Measurements from ENCODE around the gene OSMR. TPM values are rescaled to one million over a fixed set of nuclear protein-coding genes. Genes with fewer than 3 reads are reported as not detected.
"Not testable (repeated sequence)": the region's sequence is repeated elsewhere in the genome, so short reads cannot be mapped to it uniquely, and the experiment has no call there.

The OSMR gene
- total RNA-seq, 1 experiment from 2014 or later, result 5.5 TPM

DNA sequence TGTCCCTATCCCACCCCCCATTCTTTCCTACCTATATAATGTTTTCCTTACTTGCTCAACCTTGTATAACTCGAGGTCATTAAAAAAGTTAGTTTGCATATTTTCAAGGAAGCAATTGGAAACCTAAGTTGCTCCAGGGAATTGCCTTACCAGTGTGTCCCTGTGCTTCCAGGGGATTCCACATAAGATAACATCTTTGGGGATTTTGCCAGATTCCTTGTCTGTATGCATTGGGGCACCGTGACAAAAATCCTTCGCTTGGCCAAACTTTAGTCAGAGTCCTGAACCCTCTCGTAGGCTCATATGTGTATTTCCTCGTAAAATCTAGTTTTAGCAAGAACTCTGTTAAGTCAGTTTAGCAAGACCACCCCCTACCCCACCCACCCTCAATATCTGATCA is 14.7 kb upstream of the OSMR start:
- DNase-seq (ENCODE audit: low read depth), result no peak

DNA sequence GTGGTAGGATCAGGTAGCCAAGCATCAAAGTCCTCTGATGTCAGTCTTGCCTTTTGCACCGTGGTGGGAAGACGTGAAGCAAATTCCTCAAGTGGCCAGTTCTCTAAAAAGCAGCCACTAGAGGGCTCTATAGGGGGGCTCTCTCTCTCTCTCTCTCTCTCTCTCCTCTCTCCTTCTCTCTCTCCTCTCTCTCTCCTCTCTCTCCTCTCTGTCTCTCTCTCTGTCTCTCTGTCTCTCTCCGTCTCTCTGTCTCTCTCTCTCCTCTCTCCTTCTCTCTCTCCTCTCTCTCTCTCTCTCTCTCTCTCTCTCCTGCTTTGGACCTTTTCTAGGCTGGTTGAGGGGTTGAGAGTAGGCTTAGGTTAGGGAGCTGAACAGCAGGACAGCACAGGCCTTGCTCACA is 13.9 kb upstream of the OSMR start:
- no peak for DNase-seq (ENCODE audit: low read depth)

DNA sequence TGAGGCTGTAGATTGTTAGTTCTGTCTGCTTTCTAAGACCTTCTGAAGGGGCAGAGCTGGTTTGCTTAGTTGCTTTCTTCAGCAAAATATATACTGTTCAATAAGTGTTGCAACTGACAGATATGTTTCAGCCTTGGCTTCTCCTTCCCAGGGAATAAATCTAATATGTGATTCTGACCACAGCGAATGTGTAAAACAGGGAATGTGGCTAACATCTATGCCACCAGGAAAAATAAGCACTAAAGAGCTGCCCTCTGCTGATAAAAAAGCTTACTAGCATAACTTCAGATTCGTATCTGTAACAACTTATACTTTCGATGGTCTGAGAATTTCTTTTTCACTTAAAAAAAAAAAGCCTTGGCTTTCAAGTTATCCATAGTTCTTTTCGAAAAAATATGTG is 13.0 kb upstream of the OSMR start:
- no peak for DNase-seq (ENCODE audit: low read depth)

DNA sequence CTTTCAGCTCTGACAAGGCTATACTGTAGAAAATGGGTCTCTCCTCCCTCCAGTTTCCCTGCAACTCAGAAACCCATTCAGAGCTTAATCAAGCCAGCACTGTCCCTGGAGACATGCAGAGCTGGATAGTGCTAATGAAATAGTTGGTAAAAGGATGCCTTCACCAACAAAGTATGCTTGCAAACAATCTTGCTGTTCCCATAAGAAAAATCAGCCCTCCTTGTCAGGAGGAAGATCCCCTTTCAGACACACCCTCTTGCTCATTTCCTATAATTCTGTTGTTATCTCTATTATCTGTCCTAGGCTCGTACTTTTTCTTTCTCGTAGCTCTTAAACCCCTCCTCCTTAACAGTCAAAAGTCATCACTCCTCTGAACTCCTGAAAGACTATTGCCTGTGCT is 9.9 kb upstream of the OSMR start:
- no peak for DNase-seq (ENCODE audit: low read depth)

DNA sequence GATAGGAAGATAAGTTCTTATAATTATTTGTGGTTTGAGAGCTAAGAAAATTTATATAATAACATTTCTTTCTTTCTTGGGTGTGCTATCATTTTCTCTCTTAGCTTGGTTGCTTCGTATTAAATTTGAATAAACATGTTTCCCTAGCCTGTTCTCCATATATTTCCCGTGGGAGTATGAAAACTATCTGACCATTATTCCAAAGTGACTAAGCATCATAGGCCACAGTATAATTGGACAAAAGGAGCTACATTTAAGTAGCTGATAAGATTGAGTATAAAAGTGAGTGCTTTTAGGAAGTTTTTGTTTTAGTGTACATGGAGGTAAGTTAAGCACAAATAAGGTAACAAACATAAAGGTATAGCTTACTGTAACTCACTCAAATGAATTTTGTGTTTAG is 8.4 kb upstream of the OSMR start:
- DNase-seq (ENCODE audit: low read depth), result no peak

DNA sequence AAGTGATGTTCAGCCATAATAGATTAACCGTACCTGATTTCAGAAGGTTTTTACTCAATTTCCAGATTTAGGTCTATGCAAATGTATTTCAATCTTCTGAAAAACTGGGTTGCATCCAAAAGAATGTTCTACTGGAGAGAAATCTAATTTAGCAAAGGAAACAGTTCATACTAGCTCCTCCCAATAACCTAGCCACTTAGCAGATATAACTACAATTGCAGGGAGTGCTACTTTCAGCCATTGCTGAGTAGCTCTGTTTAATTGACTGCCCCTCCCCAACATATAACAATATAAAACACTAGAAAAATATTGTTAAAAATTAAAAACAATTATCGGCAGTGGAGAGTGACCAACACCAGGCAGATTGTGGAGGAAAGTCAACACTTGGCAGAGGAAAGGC is 7.9 kb upstream of the OSMR start:
- no peak for DNase-seq (ENCODE audit: low read depth)

DNA sequence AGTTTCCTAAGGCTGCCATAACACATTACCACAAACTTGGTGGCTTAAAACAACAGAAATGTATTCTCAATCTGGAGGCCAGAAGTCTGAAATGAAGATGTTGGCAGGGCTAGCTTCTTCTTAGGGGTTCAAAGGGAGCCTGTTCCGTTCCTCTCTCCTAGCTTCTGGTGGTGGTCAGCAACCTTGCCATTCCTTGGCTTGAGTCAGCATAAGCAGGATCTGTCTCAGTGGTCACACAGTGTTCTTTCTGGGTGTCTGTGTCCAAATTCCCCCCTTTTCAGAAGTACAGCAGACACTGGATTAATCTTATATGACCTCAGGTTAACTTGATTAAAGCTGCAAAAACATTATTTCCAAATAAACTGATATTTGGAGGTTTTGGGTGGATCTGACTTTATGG is 2.1 kb upstream of the OSMR start:
- no peak for DNase-seq (ENCODE audit: low read depth)

DNA sequence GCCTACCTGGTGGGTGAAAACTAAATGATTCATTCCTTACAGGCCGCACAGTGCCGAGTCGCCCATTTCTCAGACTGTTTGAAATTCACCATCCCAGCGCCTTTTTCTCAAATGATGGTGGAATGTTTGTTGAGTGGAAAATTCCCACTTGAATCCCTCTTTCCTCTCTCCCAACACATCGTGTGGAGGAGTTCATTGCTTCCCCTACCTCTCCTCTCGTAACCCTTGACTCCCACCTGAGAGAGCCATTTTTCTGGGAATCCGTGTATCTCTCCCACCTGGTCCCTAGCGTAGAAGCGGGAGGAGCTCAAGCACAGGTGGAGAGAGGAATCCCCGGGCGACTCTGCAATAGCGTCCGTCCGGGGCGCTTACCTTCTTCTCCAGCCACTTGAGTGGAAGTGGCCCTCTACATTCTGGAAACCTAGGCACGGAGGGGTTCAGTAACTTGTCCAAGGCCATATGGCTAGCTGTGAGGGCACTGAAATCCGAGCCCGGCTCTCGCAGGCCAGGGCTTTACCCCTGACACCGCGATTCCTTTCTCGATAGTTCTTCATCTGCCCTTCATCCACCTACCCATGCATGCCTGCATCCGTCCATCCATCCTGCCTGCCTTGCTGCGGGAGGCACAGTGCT is 683 bp downstream of the OSMR start:
- DNase-seq (ENCODE audit: low read depth), result peak; percentile 37

DNA sequence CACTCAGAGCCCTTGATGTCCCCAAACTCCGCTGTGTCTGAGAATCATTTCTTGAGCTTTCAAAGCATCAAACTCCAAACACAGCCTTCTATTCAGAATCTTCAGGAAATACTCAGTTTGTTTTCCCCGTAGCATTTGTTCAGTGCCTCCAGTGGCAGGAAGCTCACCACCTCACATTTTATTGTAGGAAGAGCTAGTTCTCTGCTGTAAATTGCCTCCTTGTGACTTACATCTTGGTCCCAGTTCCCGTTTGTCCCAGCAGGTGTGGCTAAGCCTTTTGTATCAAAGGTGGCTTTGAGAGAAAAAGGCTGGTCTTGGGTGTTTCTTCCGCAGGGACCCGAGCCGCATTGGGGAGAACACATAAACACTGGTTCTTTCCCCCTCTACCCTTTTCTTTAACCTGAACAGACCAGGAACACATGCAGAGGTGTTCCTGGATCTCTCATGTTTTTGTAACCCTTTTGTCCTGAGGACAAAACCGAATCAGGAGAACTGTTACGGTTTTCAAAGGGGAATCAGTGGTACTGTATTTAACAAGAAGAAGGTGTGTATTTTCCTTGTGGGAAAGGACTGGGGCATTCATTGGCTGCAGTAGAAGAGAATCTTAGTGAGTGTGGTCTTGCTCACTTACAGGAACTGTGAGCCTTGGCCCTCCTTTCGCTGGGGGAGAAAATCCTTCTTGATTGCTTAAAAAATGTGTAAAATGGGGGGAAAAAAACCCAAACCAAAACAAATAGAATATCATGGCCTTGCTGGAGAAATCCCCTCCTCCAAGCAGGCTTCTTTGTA is 1.9 kb downstream of the OSMR start:
- no peak for DNase-seq (ENCODE audit: low read depth)

DNA sequence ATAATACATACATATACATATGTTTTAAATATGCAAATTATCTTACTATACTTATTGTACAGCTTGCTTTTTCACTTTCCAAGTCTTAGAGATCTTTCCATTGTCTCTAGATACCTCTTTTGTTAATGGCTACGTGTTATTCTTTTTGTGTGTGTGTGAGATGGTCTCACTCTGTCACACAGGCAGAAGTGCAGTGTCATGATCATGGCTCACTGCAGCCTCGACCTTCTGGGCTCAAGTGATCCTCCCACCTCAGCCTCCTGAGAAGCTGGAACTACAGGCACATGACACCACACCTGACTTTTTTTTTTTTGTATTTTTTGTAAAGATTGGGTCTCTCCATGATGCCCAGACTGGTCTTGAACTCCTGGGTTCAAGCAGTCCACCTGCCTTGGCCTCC is 2.8 kb downstream of the OSMR start:
- DNase-seq (ENCODE audit: low read depth), result no peak

DNA sequence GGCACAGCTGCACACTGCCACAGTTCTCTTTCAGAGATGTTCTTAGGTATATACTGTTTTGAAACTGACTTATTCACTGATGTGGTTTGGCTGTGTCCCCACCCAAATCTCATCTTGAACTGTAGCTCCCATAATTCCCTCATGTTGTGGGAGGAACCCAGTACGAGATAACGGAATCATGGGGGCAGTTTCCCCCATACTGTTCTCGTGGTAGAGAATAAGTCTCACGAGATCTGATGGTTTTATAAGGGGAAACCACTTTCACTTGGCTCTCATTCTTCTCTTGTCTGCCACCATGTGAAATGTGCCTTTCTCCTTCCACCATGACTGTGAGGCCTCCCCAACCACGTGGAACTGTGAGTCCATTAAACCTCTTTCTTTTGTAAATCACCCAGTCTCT is 5.8 kb downstream of the OSMR start:
- DNase-seq (ENCODE audit: low read depth), result not testable (repeated sequence)

DNA sequence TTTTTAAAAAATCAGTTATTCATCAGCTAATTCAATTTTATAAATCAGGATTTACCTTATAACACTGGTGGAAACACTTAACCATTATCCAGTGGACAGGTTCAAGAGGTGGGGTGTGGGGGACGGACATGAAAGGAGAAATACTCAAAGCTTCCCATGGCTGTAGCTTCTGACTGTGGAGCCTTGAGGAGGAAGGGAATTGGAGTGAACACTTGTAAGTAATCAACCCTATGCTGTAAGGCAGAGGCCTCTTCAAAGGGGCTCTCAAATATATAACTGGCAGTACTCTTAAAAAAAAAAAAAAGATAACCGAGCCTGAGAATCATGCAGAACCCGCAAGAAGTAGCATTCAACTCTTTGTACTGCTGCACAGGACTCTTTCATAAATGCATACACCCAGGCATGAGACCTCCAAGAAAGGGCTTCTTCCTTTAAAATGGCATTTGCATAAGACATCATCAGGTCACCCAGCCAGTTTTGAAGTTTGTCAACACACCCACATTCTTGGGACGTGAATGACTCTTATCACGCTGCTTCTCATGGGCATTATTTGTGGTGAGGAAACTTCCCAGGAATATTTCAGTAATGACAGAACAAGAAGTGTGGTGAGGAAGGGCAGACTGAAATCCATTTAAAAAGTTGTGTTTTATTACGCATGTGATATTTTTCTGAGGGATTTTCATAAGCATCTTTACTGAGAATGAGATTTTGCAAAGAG is 8.1 kb downstream of the OSMR start:
- peak; percentile 81 for DNase-seq (ENCODE audit: low read depth)

DNA sequence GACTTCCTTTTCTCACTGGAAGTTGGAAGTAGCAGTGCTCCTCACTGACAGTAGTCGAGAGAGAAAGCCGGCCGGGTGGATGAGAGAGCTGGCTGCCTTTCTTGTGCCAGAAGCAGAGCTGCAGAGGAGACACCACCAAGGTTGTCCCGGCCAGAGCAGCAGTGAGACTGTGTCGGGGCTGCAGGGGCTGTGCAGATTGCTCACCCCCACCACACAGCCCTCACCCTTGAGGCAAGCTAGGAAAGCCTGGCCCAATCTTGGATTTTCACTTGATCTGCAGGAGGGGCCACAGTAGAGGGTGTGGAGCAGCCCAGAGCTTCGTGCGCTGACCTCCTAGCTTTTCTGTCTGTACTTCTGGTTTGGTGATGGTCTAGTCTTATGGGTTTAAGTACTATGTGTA is 9.1 kb downstream of the OSMR start:
- DNase-seq (ENCODE audit: low read depth), result no peak

DNA sequence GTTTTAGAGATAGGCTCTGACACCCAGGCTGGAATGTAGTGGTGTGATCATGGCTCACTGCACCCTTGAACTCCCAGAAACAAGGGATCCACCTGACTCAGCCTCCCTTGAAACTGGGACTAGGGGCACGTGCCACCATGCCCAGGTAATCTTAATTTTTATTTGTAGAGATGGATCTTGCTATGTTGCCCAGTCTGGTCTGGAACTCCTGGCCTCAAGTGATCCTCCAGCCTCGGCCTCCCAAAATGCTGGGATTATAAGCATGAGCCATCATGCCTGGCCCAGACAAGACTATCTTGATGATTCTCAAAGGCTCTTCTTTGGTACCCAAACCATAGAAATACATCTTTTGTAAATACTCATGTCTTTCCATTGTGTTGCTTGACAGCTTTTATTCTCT is 10.8 kb downstream of the OSMR start:
- no peak for DNase-seq (ENCODE audit: low read depth)

DNA sequence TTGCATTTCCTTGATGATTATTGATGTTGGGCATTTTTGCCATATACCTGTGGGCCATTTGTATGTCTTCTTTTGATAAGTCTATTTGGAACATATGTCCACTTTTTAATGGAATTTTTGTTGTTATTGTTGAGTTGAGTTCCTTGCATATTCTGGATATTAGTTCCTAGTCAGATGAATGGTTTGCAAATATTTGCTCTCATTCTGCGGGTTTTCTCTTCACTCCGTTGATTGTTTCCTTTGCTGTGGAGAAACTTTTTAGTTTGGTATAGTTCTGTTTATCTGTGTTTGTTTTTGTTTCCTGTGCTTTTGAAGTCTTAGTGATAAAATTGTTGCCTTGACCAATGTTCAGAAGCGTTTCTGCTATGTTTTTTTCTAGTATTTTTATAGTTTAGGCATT is 13.0 kb downstream of the OSMR start:
- DNase-seq (ENCODE audit: low read depth), result no peak

DNA sequence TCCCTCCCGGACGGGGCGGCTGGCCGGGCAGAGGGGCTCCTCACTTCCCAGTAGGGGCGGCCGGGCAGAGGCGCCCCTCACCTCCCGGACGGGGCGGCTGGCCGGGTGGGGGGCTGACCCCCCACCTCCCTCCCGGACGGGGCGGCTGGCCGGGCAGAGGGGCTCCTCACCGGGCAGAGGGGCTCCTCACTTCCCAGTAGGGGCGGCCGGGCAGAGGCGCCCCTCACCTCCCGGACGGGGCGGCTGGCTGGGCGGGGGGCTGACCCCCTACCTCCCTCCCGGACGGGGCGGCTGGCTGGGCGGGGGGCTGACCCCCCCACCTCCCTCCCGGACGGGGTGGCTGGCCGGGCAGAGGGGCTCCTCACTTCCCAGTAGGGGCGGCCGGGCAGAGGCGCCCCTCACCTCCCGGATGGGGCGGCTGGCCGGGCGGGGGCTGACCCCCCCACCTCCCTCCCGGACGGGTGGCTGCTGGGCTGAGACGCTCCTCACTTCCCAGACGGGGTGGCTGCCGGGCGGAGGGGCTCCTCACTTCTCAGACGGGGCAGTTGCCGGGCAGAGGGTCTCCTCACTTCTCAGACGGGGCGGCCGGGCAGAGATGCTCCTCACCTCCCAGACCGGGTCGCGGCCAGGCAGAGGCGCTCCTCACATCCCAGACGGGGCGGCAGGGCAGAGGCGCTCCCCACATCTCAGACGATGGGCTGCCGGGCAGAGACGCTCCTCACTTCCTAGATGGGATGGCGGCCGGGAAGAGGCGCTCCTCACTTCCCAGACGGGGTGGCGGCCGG is 16.4 kb downstream of the OSMR start:
- DNase-seq (ENCODE audit: low read depth), result not testable (repeated sequence)

DNA sequence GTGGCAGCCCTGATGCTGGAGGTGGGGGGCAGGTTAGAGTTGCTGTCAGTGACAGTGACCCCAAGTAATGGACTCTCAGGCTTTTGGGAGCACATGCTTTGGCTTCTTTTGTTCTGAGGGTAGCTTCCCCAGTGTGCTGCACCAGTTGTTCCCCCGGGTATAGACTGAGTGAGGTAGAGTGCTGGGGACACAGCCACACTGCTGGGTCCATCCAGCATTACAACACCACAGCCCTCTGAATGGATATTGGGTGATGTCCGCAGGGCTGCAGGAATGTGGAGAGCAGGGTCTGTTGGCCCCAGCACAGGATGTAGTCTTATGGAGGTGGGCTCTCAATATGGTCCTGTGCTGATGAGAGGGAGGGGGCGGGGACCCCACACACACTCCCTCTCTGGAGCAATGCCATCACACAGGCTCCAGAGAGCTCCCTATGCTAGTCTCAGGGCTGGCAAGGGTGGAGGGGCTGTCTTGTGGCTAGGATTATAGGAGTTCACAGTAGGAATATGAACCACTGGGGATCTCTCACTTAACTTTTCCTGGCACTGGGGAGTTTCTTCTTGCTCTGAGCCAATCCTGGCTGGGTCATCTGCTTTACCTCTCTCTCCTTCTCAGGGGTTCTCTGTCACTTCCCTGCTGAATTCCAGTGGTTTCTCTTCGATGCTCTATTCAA is 20.7 kb downstream of the OSMR start:
- DNase-seq (ENCODE audit: low read depth), result no peak

DNA sequence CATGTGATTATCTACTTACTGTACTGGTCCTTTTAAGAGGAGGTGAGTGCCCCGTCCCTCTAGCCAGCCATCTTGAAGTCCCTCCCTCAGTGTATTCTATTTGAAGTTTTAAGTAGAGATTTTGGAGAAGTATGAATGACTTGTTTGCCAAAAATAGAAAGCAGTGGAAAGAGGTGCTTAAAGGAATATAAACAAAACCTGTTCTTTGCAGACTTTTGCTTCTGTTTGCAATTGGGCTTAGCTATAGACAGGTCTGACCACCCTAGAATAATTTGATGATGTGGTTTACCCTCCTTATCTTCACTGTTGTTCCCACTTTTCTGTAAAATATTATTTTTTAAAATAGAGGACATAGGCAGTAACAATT is 21.2 kb downstream of the OSMR start:
- no peak for DNase-seq (ENCODE audit: low read depth)

DNA sequence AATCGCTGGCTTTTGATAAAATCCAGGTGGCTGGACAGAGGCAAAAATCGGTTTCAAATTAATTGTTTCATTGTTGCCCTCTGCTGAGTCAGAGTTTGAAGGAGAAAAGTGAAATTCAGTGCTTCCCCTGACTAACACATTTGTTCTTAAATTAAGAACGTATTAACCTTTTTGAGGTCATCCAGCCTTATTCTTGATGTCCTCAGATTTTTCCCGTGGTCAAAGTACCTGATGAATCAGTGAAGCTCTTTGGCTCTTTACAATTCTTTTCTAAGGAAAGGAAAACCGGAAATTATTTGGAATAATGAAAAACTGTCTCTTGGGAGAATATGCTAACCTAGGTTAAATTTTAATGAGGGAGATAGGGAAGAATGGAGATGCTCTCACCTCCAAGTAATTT is 21.6 kb downstream of the OSMR start:
- no peak for DNase-seq (ENCODE audit: low read depth)

DNA sequence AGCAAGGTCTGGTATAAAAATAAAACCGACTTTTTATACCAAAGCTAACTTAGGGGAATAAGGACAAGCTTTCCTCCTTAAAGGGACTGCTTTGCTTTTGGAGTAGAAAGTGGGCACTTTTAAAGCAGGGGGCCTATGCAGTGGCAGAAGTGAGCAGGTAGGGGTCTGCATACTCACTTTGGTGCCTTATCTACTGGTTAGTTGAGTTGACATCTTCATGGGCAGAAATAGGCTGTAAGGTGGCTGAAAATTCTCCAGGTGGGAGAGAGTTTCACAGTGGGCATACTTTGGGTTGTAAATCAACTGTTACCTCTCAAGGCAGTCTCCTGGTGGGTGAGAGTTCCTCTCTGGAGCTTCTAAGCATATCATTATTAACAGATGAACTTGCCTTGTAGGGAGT is 24.8 kb downstream of the OSMR start:
- DNase-seq (ENCODE audit: low read depth), result no peak

DNA sequence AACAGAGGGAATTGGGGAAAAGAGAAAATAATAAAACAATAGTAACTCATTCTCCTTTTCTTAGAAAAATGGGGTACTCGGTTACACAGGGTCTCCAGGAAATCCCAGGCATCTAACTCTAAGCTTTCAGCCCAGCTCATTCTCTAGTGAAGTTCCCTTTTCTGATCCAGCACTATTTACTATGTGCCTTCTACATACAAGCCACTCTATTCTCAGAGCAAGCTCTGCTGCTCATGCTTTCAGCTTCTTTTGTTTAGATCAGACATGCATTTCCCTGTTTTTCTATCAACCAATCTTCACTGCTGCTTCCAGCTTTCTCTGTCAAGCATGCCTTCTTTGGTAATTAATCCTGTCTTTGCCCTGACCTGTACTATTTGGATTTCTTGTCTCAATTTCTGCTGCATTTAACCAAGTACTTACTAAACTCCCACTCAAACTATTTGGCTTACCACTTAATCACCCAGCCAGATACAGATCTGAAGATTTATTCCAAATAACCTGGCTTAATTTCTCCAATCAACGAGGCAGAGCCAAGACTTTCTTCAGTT is 25.3 kb downstream of the OSMR start:
- DNase-seq (ENCODE audit: low read depth), result no peak

Data from Daoy (cell line).